Ishikawa (cell line): ENCODE measurements around the gene SYT7.

ENCODE experiments used
- CEBPB ChIP-seq: IDR thresholded peaks from 2 replicates; pipeline ENCODE4 v1.6.1; 2012
- CREB1 ChIP-seq: IDR thresholded peaks from 2 replicates; pipeline ENCODE4 v1.6.1; 2012; ENCODE audit warnings: low read depth
- EGR1 ChIP-seq: IDR thresholded peaks from 2 replicates; pipeline ENCODE4 v1.6.1; 2012
- EP300 ChIP-seq: IDR thresholded peaks from 2 replicates; pipeline ENCODE4 v1.6.1; 2012; ENCODE audit warnings: borderline replicate concordance
- FOXM1 ChIP-seq: IDR thresholded peaks from 2 replicates; pipeline ENCODE4 v1.6.1; 2012; ENCODE audit warnings: low read depth, borderline replicate concordance
- MAX ChIP-seq: IDR thresholded peaks from 2 replicates; pipeline ENCODE4 v1.6.1; 2012
- NFIC ChIP-seq: IDR thresholded peaks from 2 replicates; pipeline ENCODE4 v1.6.1; 2012
- RAD21 ChIP-seq: IDR thresholded peaks from 2 replicates; pipeline ENCODE4 v1.6.1; 2012; ENCODE audit warnings: low read depth
- REST ChIP-seq: IDR thresholded peaks from 2 replicates; pipeline ENCODE4 v1.6.1; 2012; ENCODE audit warnings: low read depth, mild to moderate bottlenecking
- TAF1 ChIP-seq: IDR thresholded peaks from 2 replicates; pipeline ENCODE4 v1.6.1; 2012; ENCODE audit warnings: low read depth, mild to moderate bottlenecking
- TCF12 ChIP-seq: IDR thresholded peaks from 2 replicates; pipeline ENCODE4 v1.6.1; 2012; ENCODE audit warnings: low read depth
- TEAD4 ChIP-seq: IDR thresholded peaks from 2 replicates; pipeline ENCODE4 v1.6.1; 2012
- USF1 ChIP-seq: IDR thresholded peaks from 2 replicates; pipeline ENCODE4 v1.6.1; 2012
- YY1 ChIP-seq: IDR thresholded peaks from 2 replicates; pipeline ENCODE4 v1.6.1; 2012; ENCODE audit warnings: low read depth

- TF ChIP-seq MAX (no peak), NFIC (no peak), CREB1 (no peak), REST (no peak), EGR1 (no peak), FOXM1 (no peak), YY1 (no peak), CEBPB (no peak), TEAD4 (no peak), TAF1 (no peak), EP300 (no peak), TCF12 (no peak), USF1 (no peak), RAD21 (no peak)
Observed at GRCh38 chr11:61599968-61600710, 19.3 kb upstream of the SYT7 start.
